Naive thymus-derived CD8-positive, alpha-beta T cell (primary cell): ENCODE data around the gene SCAMP1. TPM values are rescaled to one million over a fixed set of nuclear protein-coding genes. Genes with fewer than 3 reads are reported as not detected.
A peak's percentile ranks its signal among the peaks of the same experiment; 100 is the strongest.

Experiments
- ATAC-seq, 2 donors: fragments of 150-1000 bp; cut with Tn5 transposase in 1 of 2; sonication (Bioruptor Pico), chemical (Tn5 transposase) in 1 of 2; 1 replicate in 1 of 2; 2 replicates in 1 of 2; pipeline ENCODE4 v1.10.0; 2021; ENCODE audit warnings: mild to moderate bottlenecking in 2 of 2, moderate library complexity in 2 of 2
- POLR2A ChIA-PET: fragments of 350-600 bp; sonication (Branson Sonifier 250); formaldehyde crosslinking; loops from one replicate; lab custom pipeline; 2021; ENCODE audit warnings: antibody characterized with exemption; lab: Charles Lee
- DNase-seq, 10 donors: peaks; one replicate each; pipeline versions ENCODE4 v3.0.0 to v3.0.0-alpha.2; 2020 to 2022
- H3K27ac Mint-ChIP-seq, 10 donors: one replicate each; pipeline ENCODE4 v1.8.0; 2020 to 2022; ENCODE audit warnings: mild to moderate bottlenecking in 10 of 10, mixed read lengths in 10 of 10, moderate library complexity in 4 of 10, inconsistent platforms in 1 of 10
- H3K27me3 Mint-ChIP-seq, 5 donors: one replicate each; pipeline ENCODE4 v1.8.0; 2021 to 2022; ENCODE audit warnings: mixed read lengths in 5 of 5
- H3K36me3 Mint-ChIP-seq, 3 donors: one replicate each; pipeline ENCODE4 v1.8.0; 2020 to 2022; ENCODE audit warnings: mixed read lengths in 3 of 3, mild to moderate bottlenecking in 2 of 3, inconsistent platforms in 1 of 3
- H3K4me1 Mint-ChIP-seq, 4 donors: one replicate each; pipeline ENCODE4 v1.8.0; 2021 to 2022; ENCODE audit warnings: mixed read lengths in 4 of 4
- H3K4me3 Mint-ChIP-seq, 10 donors: one replicate each; pipeline ENCODE4 v1.8.0; 2020 to 2022; ENCODE audit warnings: mild to moderate bottlenecking in 10 of 10, mixed read lengths in 10 of 10, moderate library complexity in 6 of 10, inconsistent platforms in 1 of 10
- H3K9me3 Mint-ChIP-seq, 9 donors: one replicate each; pipeline ENCODE4 v1.8.0; 2020 to 2022; ENCODE audit warnings: mixed read lengths in 9 of 9, mild to moderate bottlenecking in 3 of 9, inconsistent platforms in 1 of 9, moderate library complexity in 1 of 9
- polyA plus RNA-seq, 3 donors: library from polyadenylated mRNA; unstranded; fragments of 300-500 nt; fragmentation: Illumina TruSeq; gene quantifications; one replicate each; pipeline ENCODE4 v1.2.3, GENCODE V29; 2021
- total RNA-seq, 8 experiments: library from RNA in 2 of 8; stranded (reverse) in 2 of 8; gene quantifications; one replicate each; pipeline ENCODE4 v1.2.3 and lab custom pipeline; 2021 to 2026

SCAMP1 gene
- 10 to 100 TPM; 24.5 to 26.4 TPM for total RNA-seq
- polyA plus RNA-seq: 10 to 100 TPM; 22.0 to 29.3 (median 26.5) TPM
- 16.9 to 39.5 (median 24.2) reads per million in 6 experiments for total RNA-seq (lab: John Stamatoyannopoulos, UW)

GRCh38 chr5:78359831-78360673, at the start of gene SCAMP1:
Gene SCAMP1, plus strand, starts transcription at chr5:78360617. Its CDS starts 55 bp downstream, at chr5:78360672.
- peak within 1 kb of the TSS; percentile 92 to 98 (median 96) for H3K27ac Mint-ChIP-seq
- H3K36me3 Mint-ChIP-seq: peaks cover 0 to 5% (median 0%) of the 10 kb centered on the region in 3 donors
- H3K9me3 Mint-ChIP-seq: no peaks in the 10 kb centered on the region
- H3K4me1 Mint-ChIP-seq: peaks cover 20 to 63% (median 54%) of the 10 kb centered on the region in 4 donors
- no peaks in the 10 kb centered on the region for H3K27me3 Mint-ChIP-seq
- H3K4me3 Mint-ChIP-seq: peak within 1 kb of the TSS; percentile 90 to 99 (median 95)
- DNase-seq: peak; percentile 84 to 96 (median 92)
- POLR2A ChIA-PET: interaction anchor here (0.6 to 5.5 kb wide), 5 partner anchors 42 to 876 kb away, joined by 3 to 144 read pairs (median 3); partner anchors contain the start of genes AP3B1 and JMY
- peak; percentile 85 to 89 for ATAC-seq

DNA sequence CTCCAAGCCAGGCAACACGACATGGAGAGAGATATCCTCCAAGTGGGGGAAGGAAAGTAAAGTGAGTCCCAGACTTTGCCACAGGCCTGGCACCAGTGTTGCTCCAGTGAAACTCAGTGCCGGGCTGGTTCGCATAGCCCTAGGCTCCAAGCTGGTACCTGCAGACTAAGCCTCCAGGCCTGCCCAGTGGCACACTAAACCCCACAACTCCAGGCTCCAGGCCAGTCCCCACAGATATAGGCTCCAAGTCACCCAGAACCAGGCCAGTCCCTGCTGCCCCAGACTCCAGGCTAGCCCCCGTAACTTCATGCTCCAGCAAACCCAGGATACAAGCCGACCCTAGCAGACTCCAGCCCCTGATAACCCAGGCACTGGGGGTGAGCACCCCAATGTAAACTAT, 42.9 kb upstream of the SCAMP1 start:
- DNase-seq (no peak), ATAC-seq (no peak)
- POLR2A ChIA-PET: no interaction called here
- peaks cover 0 to 12% (median 4%) of the 10 kb centered on the region in 5 donors for H3K27me3 Mint-ChIP-seq
- no peak overlapping the region for H3K27ac Mint-ChIP-seq
- no peak overlapping the region for H3K4me3 Mint-ChIP-seq
- no peaks in the 10 kb centered on the region for H3K4me1 Mint-ChIP-seq
- no peaks in the 10 kb centered on the region for H3K9me3 Mint-ChIP-seq
- no peaks in the 10 kb centered on the region for H3K36me3 Mint-ChIP-seq

DNA sequence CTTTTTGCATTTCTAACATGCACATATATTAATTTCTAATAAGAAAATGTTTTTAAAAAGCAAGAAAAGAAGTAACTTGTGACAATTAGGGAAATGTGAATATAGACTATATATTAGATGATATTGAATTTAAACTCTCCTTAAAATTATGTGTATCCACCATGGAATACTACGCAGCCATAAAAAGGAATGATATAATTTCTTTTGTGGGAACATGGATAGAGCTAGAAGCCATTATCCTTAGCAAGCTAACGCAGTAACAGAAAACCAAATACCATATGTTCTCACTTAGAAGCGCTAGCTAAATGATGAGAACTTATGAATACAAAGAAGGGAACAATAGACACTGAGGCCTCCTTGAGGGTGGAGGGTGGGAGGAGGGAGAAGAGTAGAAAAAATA, 42.1 kb upstream of the SCAMP1 start:
- Mint-ChIP-seq H3K36me3 (no peaks in the 10 kb centered on the region), H3K4me1 (no peaks in the 10 kb centered on the region), H3K27me3 (peaks cover 0 to 9% (median 2%) of the 10 kb centered on the region in 5 donors), H3K9me3 (no peaks in the 10 kb centered on the region), H3K27ac (peak overlapping the region in 2 of 10 donors; percentile 15 to 21), H3K4me3 (no peak overlapping the region)
- POLR2A ChIA-PET: no interaction called here
- no peak for DNase-seq
- no peak for ATAC-seq

- no peaks in the 10 kb centered on the region for H3K9me3 Mint-ChIP-seq
- H3K36me3 Mint-ChIP-seq: no peaks in the 10 kb centered on the region
- POLR2A ChIA-PET: no interaction called here
- H3K4me1 Mint-ChIP-seq: no peaks in the 10 kb centered on the region
- DNase-seq (peak in 3 of 10 donors; percentile 7 to 13 (median 8)), ATAC-seq (no peak)
- H3K27ac Mint-ChIP-seq: no peak overlapping the region
- no peak overlapping the region for H3K4me3 Mint-ChIP-seq
- peaks cover 2 to 20% (median 6%) of the 10 kb centered on the region in 5 donors for H3K27me3 Mint-ChIP-seq
Observed at GRCh38 chr5:78320401-78320800, 40.0 kb upstream of the SCAMP1 start.

DNA sequence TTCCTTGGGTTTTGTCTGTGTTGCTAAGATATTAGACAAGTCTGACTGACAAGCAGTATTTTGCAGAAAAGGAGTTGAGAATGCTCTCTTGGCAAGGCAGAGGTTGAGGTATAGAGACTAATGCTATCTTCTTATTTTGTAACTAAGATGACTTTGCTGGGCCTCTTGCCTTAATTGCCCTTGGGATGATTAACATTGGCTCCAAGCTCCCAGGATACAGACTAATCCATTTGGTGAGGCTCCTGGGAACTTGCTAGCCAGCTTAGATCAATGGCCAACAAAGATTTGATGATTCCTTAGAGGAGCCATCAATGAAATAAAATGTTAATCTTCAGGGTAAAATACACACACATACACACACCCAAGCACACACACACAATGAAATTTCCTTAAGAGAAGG, 37.2 kb upstream of the SCAMP1 start:
- H3K27ac Mint-ChIP-seq: no peak overlapping the region
- no peaks in the 10 kb centered on the region for H3K4me1 Mint-ChIP-seq
- H3K27me3 Mint-ChIP-seq: peaks cover 2 to 10% (median 7%) of the 10 kb centered on the region in 5 donors
- H3K36me3 Mint-ChIP-seq: no peaks in the 10 kb centered on the region
- H3K9me3 Mint-ChIP-seq: no peaks in the 10 kb centered on the region
- POLR2A ChIA-PET: no interaction called here
- ATAC-seq (no peak), DNase-seq (no peak)
- no peak overlapping the region for H3K4me3 Mint-ChIP-seq

GRCh38 chr5:78326930-78327329, 33.5 kb upstream of the SCAMP1 start:
- Mint-ChIP-seq H3K36me3 (no peaks in the 10 kb centered on the region), H3K27ac (no peak overlapping the region), H3K9me3 (no peaks in the 10 kb centered on the region), H3K4me3 (no peak overlapping the region), H3K27me3 (peaks cover 0 to 15% (median 9%) of the 10 kb centered on the region in 5 donors), H3K4me1 (no peaks in the 10 kb centered on the region)
- ATAC-seq (no peak), DNase-seq (no peak)
- POLR2A ChIA-PET: no interaction called here

- Mint-ChIP-seq H3K36me3 (no peaks in the 10 kb centered on the region), H3K9me3 (no peaks in the 10 kb centered on the region), H3K4me1 (no peaks in the 10 kb centered on the region), H3K27ac (peak overlapping the region in 1 of 10 donors; percentile 68), H3K4me3 (no peak overlapping the region), H3K27me3 (peaks cover 0 to 15% (median 9%) of the 10 kb centered on the region in 5 donors)
- POLR2A ChIA-PET: no interaction called here
- DNase-seq (no peak), ATAC-seq (no peak)
Observed at GRCh38 chr5:78327761-78328510, 32.5 kb upstream of the SCAMP1 start.

DNA sequence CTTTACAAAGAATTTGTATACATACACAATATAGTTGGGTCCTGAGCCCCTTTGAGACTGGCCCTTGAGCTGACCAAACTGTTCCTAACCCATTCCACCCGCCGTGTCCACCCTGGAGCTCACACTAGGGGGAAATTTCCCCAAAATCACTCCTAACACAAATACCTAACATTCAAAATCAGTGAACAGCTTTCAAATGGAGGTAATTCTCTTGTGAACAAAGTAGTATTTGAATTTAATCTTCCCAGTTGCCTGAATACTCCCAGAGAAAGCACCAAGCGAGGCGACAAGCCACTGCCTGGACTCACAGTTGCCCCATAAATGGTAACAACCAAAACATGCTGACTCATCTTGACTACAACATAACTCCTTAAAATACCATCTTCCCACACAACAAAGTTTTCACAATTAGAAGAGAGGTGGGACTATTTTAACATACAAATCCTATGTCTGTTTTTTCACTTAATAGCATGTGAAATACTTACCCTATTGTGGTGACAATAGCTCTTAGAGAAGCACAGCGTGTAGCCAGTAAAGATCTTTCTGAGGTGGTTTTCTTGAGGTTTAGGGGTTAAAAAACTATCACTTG, 31.7 kb upstream of the SCAMP1 start:
- H3K4me1 Mint-ChIP-seq: no peaks in the 10 kb centered on the region
- no peak overlapping the region for H3K27ac Mint-ChIP-seq
- POLR2A ChIA-PET: no interaction called here
- peaks cover 0 to 15% (median 9%) of the 10 kb centered on the region in 5 donors for H3K27me3 Mint-ChIP-seq
- DNase-seq (no peak), ATAC-seq (no peak)
- H3K4me3 Mint-ChIP-seq: no peak overlapping the region
- no peaks in the 10 kb centered on the region for H3K36me3 Mint-ChIP-seq
- no peaks in the 10 kb centered on the region for H3K9me3 Mint-ChIP-seq

DNA sequence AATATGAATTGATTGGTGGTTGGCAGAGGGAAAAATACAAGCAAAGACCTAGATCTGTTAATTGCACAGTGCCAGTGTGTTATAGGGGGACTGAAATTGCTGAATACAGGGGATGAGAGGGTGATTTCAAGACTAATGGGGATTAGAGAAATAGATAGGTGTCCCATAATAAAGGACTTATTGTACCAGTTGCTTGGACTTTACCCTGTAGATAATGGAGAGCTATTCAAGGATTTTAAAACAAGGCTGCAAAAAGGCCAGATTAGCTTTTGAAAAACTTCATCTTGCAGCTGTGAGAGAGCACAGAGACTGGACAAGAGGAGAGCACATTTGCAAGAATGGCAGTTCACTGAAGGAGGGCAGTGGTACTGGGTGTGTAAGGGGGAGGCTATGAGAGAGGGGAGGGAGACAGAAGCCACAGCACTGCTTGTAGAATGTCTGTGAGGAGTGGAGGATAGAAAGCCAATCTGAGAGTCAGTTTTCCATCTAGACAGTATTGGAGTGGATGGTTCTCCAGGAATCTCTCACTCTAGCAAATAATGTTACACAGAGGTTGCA, 28.8 kb upstream of the SCAMP1 start:
- ATAC-seq: no peak
- Mint-ChIP-seq H3K9me3 (peaks cover 0 to 5% (median 2%) of the 10 kb centered on the region in 9 donors), H3K27me3 (peaks cover 0 to 10% (median 7%) of the 10 kb centered on the region in 5 donors), H3K36me3 (peaks cover 0 to 2% (median 0%) of the 10 kb centered on the region in 3 donors), H3K27ac (no peak overlapping the region), H3K4me3 (no peak overlapping the region), H3K4me1 (no peaks in the 10 kb centered on the region)
- no peak for DNase-seq
- POLR2A ChIA-PET: interaction anchor here (0.9 kb wide), 1 partner anchor 37 kb away, joined by 3 read pairs; the partner anchor contains the start of gene AP3B1

DNA sequence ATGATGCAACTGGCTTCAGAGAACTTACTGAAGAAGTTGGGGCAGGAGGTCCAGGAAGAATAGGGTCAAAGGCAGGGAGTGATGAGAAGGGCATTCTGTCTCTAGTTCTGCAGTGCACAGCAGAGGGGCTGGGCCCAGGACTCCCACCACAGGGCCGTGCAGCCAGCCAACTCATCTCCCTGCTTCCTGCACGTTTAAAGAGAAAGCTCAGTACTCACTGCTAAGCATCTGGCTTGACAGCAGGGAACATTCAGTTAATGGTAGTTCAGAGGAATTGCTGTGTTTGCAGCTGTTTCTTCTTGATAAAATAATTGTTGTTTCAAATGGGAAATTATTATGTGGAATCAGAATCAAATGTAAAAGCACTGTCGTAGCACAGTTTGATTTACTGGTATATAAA, 25.6 kb upstream of the SCAMP1 start:
- H3K36me3 Mint-ChIP-seq: peaks cover 0 to 15% (median 7%) of the 10 kb centered on the region in 3 donors
- H3K27ac Mint-ChIP-seq: no peak overlapping the region
- no peak overlapping the region for H3K4me3 Mint-ChIP-seq
- no peaks in the 10 kb centered on the region for H3K4me1 Mint-ChIP-seq
- no peak for ATAC-seq
- H3K27me3 Mint-ChIP-seq: peaks cover 0 to 12% (median 7%) of the 10 kb centered on the region in 5 donors
- no peak for DNase-seq
- H3K9me3 Mint-ChIP-seq: peaks cover 0 to 23% (median 13%) of the 10 kb centered on the region in 9 donors
- POLR2A ChIA-PET: no interaction called here

DNA sequence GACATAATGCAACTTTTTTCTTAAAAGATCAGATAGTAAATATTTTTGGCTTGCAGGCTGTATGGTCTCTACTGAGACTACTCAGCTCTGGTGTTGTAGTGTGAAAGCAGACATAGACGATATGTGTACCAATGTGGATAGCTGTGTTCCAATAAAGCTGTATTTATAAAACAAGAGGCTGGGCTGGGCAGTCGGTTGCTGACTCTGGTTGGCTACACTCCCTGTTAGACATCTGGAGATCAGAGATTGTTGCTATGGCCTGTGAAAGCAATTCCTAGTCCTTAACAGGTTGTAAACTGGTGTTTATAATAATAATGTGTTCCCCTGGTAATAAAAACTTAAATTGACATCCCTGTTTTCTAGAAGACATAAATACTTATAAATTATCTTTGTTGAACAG, 24.4 kb upstream of the SCAMP1 start:
- H3K4me3 Mint-ChIP-seq: no peak overlapping the region
- peaks cover 0 to 15% (median 7%) of the 10 kb centered on the region in 3 donors for H3K36me3 Mint-ChIP-seq
- ATAC-seq (no peak), DNase-seq (no peak)
- POLR2A ChIA-PET: no interaction called here
- H3K27ac Mint-ChIP-seq: no peak overlapping the region
- peaks cover 0 to 12% (median 7%) of the 10 kb centered on the region in 5 donors for H3K27me3 Mint-ChIP-seq
- no peaks in the 10 kb centered on the region for H3K4me1 Mint-ChIP-seq
- peaks cover 0 to 23% (median 13%) of the 10 kb centered on the region in 9 donors for H3K9me3 Mint-ChIP-seq

GRCh38 chr5:78336698-78337097, 23.7 kb upstream of the SCAMP1 start:
- DNase-seq: no peak
- H3K9me3 Mint-ChIP-seq: peaks cover 0 to 23% (median 13%) of the 10 kb centered on the region in 9 donors
- no peaks in the 10 kb centered on the region for H3K4me1 Mint-ChIP-seq
- peaks cover 0 to 12% (median 5%) of the 10 kb centered on the region in 5 donors for H3K27me3 Mint-ChIP-seq
- POLR2A ChIA-PET: no interaction called here
- no peak for ATAC-seq
- H3K36me3 Mint-ChIP-seq: peaks cover 0 to 15% (median 7%) of the 10 kb centered on the region in 3 donors
- H3K27ac Mint-ChIP-seq: peak overlapping the region in 1 of 10 donors; percentile 8
- no peak overlapping the region for H3K4me3 Mint-ChIP-seq
